GM23338 (cell line): ENCODE data around the gene SNAI1.
"Not testable (repeated sequence)": the region's sequence is repeated elsewhere in the genome, so short reads cannot be mapped to it uniquely, and the experiment has no call there.

Source experiments
- EZH2 ChIP-seq: fragments of 200-600 bp; sonication (generic); IDR thresholded peaks from one replicate; pipeline ENCODE4 v1.8.0; 2017; ENCODE audit warnings: antibody characterized with exemption, mild to moderate bottlenecking, low read depth; ENCODE audit not compliant: unreplicated experiment
- TF ChIP-seq, protein P1 (sequence below), 2 experiments: fragments of 200-600 bp in 1 of 2; sonication (generic) in 1 of 2; conservative IDR thresholded peaks; 2 replicates each; pipeline versions ENCODE4 v1.5.1 to v1.6.1; 2016 to 2017; ENCODE audit warnings: antibody characterized with exemption in 2 of 2, low read depth in 2 of 2, mild to moderate bottlenecking in 2 of 2, moderate library complexity in 1 of 2

DNA sequence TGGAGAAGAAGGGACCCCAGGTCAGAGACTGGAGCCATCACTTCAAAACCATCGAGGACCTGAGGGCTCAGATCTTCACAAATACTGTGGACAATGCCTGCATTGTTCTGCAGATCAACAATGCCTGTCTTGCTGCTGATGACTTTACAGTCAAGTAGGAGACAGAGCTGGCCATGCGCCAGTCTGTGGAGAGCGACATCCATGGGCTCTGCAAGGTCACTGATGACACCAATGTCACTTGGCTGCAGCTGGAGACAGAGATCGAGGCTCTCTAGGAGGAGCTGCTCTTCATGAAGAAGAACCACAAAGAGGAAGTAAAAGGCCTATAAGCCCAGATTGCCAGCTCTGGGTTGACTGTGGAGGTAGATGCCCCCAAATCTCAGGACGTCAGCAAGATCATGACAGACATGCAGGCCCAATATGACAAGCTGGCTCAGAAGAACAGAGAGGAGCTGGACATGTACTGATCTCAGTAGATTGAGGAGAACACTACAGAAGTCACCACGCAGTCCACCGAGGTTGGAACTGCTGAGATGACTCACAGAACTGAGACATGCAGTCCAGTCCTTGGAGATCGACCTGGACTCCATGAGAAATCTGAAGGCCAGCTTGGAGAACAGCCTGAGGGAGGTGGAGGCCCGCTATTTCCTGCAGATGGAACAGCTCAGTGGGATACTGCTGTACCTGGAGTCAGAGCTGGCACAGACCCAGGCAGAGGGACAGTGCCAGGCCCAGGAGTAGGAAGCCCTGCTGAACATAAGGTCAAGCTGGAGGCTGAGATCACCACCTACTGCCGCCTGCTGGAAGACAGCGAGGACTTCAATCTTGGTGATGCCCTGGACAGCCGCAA, 25.5 kb upstream of the SNAI1 start:
- TF ChIP-seq, protein P1, sequence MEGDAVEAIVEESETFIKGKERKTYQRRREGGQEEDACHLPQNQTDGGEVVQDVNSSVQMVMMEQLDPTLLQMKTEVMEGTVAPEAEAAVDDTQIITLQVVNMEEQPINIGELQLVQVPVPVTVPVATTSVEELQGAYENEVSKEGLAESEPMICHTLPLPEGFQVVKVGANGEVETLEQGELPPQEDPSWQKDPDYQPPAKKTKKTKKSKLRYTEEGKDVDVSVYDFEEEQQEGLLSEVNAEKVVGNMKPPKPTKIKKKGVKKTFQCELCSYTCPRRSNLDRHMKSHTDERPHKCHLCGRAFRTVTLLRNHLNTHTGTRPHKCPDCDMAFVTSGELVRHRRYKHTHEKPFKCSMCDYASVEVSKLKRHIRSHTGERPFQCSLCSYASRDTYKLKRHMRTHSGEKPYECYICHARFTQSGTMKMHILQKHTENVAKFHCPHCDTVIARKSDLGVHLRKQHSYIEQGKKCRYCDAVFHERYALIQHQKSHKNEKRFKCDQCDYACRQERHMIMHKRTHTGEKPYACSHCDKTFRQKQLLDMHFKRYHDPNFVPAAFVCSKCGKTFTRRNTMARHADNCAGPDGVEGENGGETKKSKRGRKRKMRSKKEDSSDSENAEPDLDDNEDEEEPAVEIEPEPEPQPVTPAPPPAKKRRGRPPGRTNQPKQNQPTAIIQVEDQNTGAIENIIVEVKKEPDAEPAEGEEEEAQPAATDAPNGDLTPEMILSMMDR (conservative IDR thresholded peaks at IDR 0.05; ENCODE audit: low read depth in 2 of 2), result peak in 1 of 2 experiments; percentile 32; a peak in 1 of 4 replicates
- not testable (repeated sequence) for TF ChIP-seq EZH2
